ENCODE results near the gene SPAAR.

The SPAAR gene

DNA sequence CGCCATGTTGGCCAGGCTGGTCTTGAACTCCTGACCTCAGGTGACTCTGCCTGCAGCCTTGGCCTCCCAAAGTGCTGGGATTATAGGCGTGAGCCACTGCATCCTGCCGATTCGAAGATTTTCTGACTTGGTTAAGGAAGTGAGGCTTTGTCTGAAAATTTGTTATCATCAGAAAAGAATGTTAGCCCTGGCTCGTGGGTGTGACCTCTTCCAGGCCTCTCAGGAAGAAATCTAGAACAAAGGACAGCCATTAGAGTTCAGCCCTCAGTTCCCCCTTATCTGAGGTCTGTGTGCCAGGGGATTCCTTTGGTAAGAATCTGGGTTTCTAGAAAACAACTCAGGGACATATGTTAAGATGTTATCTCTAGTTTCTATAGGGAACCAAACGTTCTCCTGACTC, 42.4 kb downstream of the SPAAR start:
- TF ChIP-seq, protein P1, sequence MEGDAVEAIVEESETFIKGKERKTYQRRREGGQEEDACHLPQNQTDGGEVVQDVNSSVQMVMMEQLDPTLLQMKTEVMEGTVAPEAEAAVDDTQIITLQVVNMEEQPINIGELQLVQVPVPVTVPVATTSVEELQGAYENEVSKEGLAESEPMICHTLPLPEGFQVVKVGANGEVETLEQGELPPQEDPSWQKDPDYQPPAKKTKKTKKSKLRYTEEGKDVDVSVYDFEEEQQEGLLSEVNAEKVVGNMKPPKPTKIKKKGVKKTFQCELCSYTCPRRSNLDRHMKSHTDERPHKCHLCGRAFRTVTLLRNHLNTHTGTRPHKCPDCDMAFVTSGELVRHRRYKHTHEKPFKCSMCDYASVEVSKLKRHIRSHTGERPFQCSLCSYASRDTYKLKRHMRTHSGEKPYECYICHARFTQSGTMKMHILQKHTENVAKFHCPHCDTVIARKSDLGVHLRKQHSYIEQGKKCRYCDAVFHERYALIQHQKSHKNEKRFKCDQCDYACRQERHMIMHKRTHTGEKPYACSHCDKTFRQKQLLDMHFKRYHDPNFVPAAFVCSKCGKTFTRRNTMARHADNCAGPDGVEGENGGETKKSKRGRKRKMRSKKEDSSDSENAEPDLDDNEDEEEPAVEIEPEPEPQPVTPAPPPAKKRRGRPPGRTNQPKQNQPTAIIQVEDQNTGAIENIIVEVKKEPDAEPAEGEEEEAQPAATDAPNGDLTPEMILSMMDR (IDR thresholded peaks at IDR 0.05) = no peak

GRCh38 chr9:35952526-35953191, 43.4 kb downstream of the SPAAR start:
- TF ChIP-seq, protein P1 (IDR thresholded peaks at IDR 0.05) = no peak

- TF ChIP-seq, protein P1 (IDR thresholded peaks at IDR 0.05) = peak; percentile 86
These were observed 45.8 kb downstream of the SPAAR start for GRCh38 chr9:35954942-35955546.

DNA sequence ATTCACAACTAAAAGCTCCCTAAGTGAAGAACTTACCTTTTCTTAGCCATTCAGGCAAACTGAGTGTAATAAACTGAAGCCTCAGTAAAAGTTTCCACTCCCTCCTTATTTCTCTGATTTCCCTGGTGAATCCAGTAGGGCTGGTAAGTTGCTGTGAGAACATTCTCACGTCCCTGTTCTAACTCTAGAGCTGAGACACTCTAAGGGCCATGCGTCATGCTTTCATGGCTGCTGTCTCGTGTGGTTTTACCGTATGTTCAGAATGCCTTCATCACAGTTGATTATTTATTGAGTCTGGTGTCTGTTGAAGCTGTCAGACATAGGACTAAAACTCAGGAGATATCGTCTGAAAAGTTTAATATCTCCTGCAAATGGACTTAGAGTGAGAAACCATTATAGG, 47.4 kb downstream of the SPAAR start:
- TF ChIP-seq, protein P1 (IDR thresholded peaks at IDR 0.05) = no peak

- TF ChIP-seq, protein P1 (IDR thresholded peaks at IDR 0.05) = no peak
These were observed 49.0 kb downstream of the SPAAR start, which contains the start of gene OR2S2 for GRCh38 chr9:35958104-35958837. TSS of gene OR2S2 (minus strand) at chr9:35958154. CDS start at chr9:35958098, 56 bp downstream.

DNA sequence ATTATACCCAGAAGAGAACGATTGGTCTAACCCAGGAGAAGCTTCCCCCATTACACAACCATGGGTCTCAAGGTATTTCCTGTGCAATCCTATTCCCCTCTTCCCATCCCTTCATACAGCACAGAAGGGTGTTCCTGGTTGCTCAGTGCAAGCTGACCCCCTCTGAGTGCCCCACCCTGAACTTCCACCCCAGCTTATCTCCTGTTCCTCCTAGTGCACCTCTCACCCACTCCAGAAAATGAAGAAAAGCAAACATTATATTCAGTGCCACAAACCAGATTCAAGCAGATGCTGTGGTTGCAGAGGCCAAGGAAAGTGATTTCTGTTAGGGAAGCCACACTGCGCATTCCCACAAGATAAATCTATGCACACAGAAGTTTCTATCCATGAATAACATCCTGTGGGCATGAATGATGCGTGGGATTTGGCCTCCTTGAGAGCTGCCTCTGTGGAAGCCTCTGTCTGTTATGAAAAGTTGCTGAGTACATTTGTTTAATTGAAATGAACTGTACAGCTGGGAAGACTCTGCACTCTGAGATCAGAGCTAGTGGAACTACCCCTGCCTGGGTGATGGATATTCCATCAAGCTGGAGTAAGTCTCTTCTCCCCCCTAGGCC, 50.9 kb downstream of the SPAAR start:
- TF ChIP-seq, protein P1 (IDR thresholded peaks at IDR 0.05) = no peak

Measured in LNCAP (cell line).